Activated T-cell treated with anti-CD3 and anti-CD28 coated beads, Interleukin-2, amount 50 U/mL, for 72 hours (primary cell): ENCODE results near the gene B4GALT2. TPM values are rescaled to one million over a fixed set of nuclear protein-coding genes. Genes with fewer than 3 reads are reported as not detected.
A peak's percentile ranks its signal among the peaks of the same experiment; 100 is the strongest.

Experiments
- ATAC-seq, 2 donors: fragments of 150-1000 bp; cut with Tn5 transposase; replicated peaks in 1 of 2; 2 replicates each; pipeline ENCODE4 v1.10.0; 2021; ENCODE audit warnings: moderate library complexity in 2 of 2, mild to moderate bottlenecking in 1 of 2
- DNase-seq, 2 donors: peaks; one replicate each; pipeline ENCODE4 v3.0.0; 2021 to 2022; ENCODE audit warnings: mixed read lengths in 1 of 2
- H3K27ac Mint-ChIP-seq: one replicate; pipeline ENCODE4 v1.8.0; 2022; ENCODE audit warnings: mild to moderate bottlenecking, moderate library complexity, mixed read lengths
- H3K27me3 Mint-ChIP-seq: one replicate; pipeline ENCODE4 v1.8.0; 2022; ENCODE audit warnings: low read depth, mixed read lengths
- H3K36me3 Mint-ChIP-seq, 2 donors: one replicate each; pipeline ENCODE4 v1.8.0; 2022; ENCODE audit warnings: mixed read lengths in 2 of 2, mild to moderate bottlenecking in 1 of 2; ENCODE audit not compliant: insufficient read depth in 2 of 2
- H3K4me1 Mint-ChIP-seq: one replicate; pipeline ENCODE4 v1.8.0; 2022; ENCODE audit warnings: low read depth, mixed read lengths
- H3K4me3 Mint-ChIP-seq, 2 donors: one replicate each; pipeline ENCODE4 v1.8.0; 2022; ENCODE audit warnings: mild to moderate bottlenecking in 2 of 2, mixed read lengths in 2 of 2, moderate library complexity in 2 of 2
- H3K9me3 Mint-ChIP-seq, 2 donors: one replicate each; pipeline ENCODE4 v1.8.0; 2022; ENCODE audit warnings: mixed read lengths in 2 of 2
- total RNA-seq, 2 donors: library from RNA; stranded (reverse); gene quantifications; one replicate each; pipeline ENCODE4 v1.2.3, GENCODE V29; 2022

The B4GALT2 gene
- total RNA-seq, 2 donors from 2014 or later = 19.5 to 20.4 TPM

- Mint-ChIP-seq H3K4me1 (peaks cover 38% of the 10 kb centered on the region), H3K4me3 (peak overlapping the region; percentile 89 to 98), H3K27ac (no peak overlapping the region), H3K9me3 (no peaks in the 10 kb centered on the region), H3K36me3 (peaks cover 0 to 10% of the 10 kb centered on the region in 2 donors), H3K27me3 (no peaks in the 10 kb centered on the region)
- ATAC-seq = no peak
- no peak for DNase-seq
These were observed 9.6 kb upstream of the B4GALT2 start for GRCh38 chr1:43969416-43969745.

DNA sequence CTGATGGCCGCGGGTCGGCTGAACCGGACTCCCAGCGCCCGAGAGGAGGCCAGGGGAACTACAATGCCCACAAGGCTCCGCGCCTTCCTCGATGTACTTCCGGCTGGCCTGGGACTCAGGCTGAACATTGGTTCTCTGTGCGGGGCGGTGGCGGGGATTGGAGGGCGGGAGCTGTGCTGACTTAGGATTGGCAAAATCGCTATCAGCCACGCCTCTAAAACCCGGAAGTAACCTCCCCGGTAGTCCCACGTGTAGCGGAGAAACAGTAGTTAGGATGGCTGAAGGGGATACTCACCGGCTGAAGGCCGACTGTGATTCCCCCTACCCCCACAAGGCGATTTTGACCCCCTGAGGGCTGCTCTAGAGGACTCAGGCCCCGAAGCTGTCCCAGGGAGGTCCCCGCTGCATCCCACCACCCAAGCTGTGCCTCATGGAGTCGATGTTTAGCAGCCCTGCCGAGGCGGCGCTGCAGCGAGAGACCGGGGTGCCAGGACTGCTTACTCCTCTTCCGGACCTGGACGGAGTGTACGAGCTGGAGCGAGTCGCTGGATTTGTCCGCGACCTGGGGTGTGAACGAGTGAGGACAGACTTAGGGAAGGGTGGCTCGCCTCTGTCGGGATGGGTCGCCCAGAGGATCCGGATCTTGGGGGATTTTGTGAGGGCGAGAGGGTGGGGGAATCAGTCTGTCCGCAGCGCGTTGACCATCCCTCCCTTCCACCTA lies 9.1 kb upstream of the B4GALT2 start, which contains the start of gene DPH2:
TSS of gene DPH2 (plus strand) at position 265 of the 721 bp plus-strand sequence. CDS start at position 431, 166 bp downstream.
- H3K27me3 Mint-ChIP-seq = no peaks in the 10 kb centered on the region
- DNase-seq (peak; percentile 92 to 95), ATAC-seq (peak; percentile 89 to 91)
- peak within 1 kb of the TSS; percentile 89 to 98 for H3K4me3 Mint-ChIP-seq
- H3K4me1 Mint-ChIP-seq = peaks cover 39% of the 10 kb centered on the region
- H3K36me3 Mint-ChIP-seq = peaks cover 0 to 10% of the 10 kb centered on the region in 2 donors
- H3K9me3 Mint-ChIP-seq = no peaks in the 10 kb centered on the region
- H3K27ac Mint-ChIP-seq = peak within 1 kb of the TSS; percentile 58

- Mint-ChIP-seq H3K27me3 (no peaks in the 10 kb centered on the region), H3K4me3 (peak overlapping the region; percentile 89 to 98), H3K27ac (no peak overlapping the region), H3K9me3 (no peaks in the 10 kb centered on the region), H3K4me1 (peaks cover 40% of the 10 kb centered on the region), H3K36me3 (peaks cover 0 to 10% of the 10 kb centered on the region in 2 donors)
- DNase-seq = no peak
- ATAC-seq = no peak
These were observed 8.5 kb upstream of the B4GALT2 start for GRCh38 chr1:43970502-43970901.

DNA sequence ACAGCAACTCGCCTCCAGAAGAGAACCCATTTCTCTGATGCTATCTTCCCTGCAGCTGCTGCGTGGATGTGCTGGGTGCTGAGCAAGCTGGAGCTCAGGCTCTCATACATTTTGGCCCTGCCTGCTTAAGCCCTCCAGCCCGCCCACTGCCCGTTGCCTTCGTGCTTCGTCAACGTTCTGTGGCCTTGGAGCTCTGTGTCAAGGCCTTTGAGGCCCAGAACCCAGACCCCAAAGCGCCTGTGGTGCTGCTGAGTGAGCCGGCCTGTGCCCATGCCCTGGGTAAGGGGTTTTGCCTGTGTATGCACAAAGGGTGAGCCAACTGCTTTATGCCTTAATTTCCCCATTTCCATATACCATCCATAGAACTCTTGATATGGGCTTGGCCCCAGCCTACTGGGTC lies 8.1 kb upstream of the B4GALT2 start:
- Mint-ChIP-seq H3K4me3 (peak overlapping the region; percentile 89 to 98), H3K9me3 (no peaks in the 10 kb centered on the region), H3K27me3 (no peaks in the 10 kb centered on the region), H3K36me3 (peaks cover 0 to 10% of the 10 kb centered on the region in 2 donors), H3K27ac (no peak overlapping the region), H3K4me1 (peaks cover 44% of the 10 kb centered on the region)
- DNase-seq = no peak
- ATAC-seq = no peak

DNA sequence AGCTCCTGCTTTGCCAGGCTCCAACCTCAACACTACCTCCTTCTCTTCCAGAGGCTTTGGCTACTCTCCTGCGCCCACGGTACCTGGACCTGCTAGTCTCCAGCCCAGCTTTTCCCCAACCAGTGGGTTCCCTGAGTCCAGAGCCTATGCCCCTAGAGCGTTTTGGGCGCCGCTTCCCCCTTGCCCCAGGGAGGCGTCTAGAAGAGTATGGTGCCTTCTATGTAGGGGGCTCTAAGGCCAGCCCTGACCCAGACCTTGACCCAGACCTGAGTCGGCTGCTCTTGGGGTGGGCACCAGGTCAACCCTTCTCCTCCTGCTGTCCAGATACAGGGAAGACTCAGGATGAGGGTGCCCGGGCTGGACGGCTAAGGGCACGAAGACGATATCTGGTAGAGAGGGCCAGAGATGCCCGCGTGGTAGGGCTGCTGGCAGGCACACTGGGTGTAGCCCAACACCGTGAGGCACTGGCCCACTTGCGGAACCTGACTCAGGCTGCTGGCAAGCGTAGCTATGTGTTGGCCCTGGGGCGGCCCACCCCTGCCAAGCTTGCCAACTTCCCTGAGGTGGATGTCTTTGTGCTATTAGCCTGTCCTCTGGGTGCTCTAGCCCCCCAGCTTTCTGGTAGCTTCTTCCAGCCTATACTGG lies 7.6 kb upstream of the B4GALT2 start:
- DNase-seq (no peak), ATAC-seq (no peak)
- Mint-ChIP-seq H3K9me3 (no peaks in the 10 kb centered on the region), H3K27ac (no peak overlapping the region), H3K4me1 (peaks cover 49% of the 10 kb centered on the region), H3K27me3 (no peaks in the 10 kb centered on the region), H3K36me3 (peaks cover 2 to 12% of the 10 kb centered on the region in 2 donors), H3K4me3 (peak overlapping the region; percentile 89 to 98)

DNA sequence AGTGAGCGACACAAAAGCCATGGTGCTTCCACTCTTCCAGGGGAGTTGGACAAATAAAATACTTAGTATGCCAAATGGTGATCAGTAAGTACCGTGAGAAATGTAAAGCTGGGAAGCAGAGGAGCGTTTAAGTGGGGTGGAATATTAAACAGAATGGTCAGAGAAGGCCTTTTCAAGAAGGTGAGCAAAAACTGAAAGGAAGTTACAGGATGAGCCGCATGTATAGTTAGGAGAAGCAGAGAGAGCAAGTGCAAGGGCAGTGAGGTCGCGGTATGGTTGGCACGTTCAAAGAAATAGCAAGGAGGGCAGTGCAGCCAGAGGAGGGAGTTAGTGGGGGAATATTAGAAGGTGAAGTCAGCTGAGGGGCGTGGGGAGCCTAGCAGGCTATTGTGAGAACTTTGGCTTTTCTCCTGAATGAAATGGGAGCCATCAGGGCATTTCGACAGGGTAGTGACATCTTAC lies 5.0 kb upstream of the B4GALT2 start:
- DNase-seq (no peak), ATAC-seq (no peak)
- Mint-ChIP-seq H3K4me1 (peaks cover 73% of the 10 kb centered on the region), H3K27me3 (no peaks in the 10 kb centered on the region), H3K9me3 (no peaks in the 10 kb centered on the region), H3K27ac (peak overlapping the region; percentile 89), H3K4me3 (peak overlapping the region; percentile 91 to 92), H3K36me3 (peaks cover 11 to 29% of the 10 kb centered on the region in 2 donors)

DNA sequence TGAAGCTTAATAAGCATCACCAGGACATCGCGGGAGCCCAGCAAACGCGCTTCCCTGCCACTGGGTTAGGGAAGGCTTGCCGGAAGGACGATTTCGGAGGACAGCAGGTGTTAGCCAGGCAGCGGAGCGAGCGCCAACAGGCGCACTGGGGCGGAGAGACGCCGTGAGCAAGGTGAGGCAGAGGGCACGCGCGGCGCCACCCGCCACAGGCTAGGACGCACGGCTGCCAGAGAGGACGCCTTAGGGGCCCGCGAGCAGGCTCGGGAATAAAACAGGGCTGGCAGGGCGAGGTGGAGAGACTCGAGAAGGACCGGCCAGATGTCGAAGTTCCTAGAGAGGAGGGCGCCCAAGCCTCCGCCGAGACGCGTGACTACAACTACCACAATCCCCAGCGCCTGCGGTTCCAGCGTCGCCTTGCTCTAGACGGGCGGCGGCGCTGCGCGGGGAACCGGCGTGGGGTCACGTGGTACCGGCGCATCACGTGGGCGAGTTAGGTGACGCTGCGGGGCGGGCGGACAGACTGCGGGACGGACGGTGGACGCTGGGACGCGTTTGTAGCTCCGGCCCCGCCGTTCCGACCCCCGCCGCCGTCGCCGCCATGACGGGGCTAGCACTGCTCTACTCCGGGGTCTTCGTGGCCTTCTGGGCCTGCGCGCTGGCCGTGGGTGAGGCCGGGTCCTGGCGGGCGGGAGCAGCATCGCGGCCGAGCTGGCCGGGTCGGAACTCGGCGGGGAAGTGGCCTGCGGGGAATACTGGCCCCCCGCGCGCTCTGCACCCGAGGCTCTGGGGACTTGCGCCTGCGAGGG lies 4.4 kb upstream of the B4GALT2 start, which contains the start of gene ATP6V0B:
TSS of gene ATP6V0B (plus strand) at position 518 of the 806 bp plus-strand sequence. CDS start at position 599, 81 bp downstream.
- H3K27me3 Mint-ChIP-seq = no peaks in the 10 kb centered on the region
- H3K9me3 Mint-ChIP-seq = no peaks in the 10 kb centered on the region
- DNase-seq (peak; percentile 96 to 98), ATAC-seq (peak; percentile 80 to 81)
- H3K4me1 Mint-ChIP-seq = peaks cover 68% of the 10 kb centered on the region
- peak within 1 kb of the TSS; percentile 91 to 92 for H3K4me3 Mint-ChIP-seq
- H3K36me3 Mint-ChIP-seq = peaks cover 11 to 29% of the 10 kb centered on the region in 2 donors
- peak within 1 kb of the TSS; percentile 89 for H3K27ac Mint-ChIP-seq

- H3K36me3 Mint-ChIP-seq = peaks cover 12 to 30% of the 10 kb centered on the region in 2 donors
- DNase-seq (no peak), ATAC-seq (no peak)
- peak overlapping the region; percentile 36 for H3K27ac Mint-ChIP-seq
- no peaks in the 10 kb centered on the region for H3K27me3 Mint-ChIP-seq
- H3K4me1 Mint-ChIP-seq = peaks cover 69% of the 10 kb centered on the region
- no peaks in the 10 kb centered on the region for H3K9me3 Mint-ChIP-seq
- H3K4me3 Mint-ChIP-seq = peak overlapping the region; percentile 91 to 92
These were observed 3.6 kb upstream of the B4GALT2 start for GRCh38 chr1:43975249-43975961.

DNA sequence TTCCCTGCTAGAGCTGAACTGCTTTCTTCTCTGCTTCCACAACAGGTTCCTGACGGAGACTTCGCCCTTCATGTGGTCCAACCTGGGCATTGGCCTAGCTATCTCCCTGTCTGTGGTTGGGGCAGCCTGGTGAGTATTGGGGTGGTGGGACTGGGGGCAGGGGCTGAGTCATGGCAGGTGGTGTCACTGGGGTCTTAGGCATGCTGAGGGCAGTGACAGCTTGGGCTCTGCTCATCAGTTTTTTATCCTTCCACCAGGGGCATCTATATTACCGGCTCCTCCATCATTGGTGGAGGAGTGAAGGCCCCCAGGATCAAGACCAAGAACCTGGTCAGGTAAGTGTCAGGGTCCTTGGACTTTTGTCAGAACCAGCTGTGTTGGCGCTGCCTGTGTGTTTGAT lies 3.0 kb upstream of the B4GALT2 start:
- Mint-ChIP-seq H3K27me3 (no peaks in the 10 kb centered on the region), H3K9me3 (no peaks in the 10 kb centered on the region), H3K4me1 (peaks cover 68% of the 10 kb centered on the region), H3K36me3 (peaks cover 15 to 30% of the 10 kb centered on the region in 2 donors), H3K4me3 (peak overlapping the region; percentile 91 to 92), H3K27ac (no peak overlapping the region)
- ATAC-seq = no peak
- no peak for DNase-seq

DNA sequence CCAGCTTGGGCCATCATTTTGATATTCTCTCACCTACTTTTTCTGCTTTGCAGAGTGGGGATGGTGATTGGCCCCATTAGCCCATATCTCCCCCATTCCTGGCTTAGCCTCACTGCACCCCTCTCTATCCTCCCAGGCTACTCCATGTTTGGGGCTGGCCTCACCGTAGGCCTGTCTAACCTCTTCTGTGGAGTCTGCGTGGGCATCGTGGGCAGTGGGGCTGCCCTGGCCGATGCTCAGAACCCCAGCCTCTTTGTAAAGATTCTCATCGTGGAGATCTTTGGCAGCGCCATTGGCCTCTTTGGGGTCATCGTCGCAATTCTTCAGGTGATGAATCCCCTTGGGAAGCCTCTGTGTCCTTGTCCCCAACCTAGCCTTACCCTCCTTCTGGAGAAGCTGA lies 2.1 kb upstream of the B4GALT2 start:
- H3K4me1 Mint-ChIP-seq = peaks cover 63% of the 10 kb centered on the region
- H3K4me3 Mint-ChIP-seq = peak overlapping the region; percentile 8 to 20

DNA sequence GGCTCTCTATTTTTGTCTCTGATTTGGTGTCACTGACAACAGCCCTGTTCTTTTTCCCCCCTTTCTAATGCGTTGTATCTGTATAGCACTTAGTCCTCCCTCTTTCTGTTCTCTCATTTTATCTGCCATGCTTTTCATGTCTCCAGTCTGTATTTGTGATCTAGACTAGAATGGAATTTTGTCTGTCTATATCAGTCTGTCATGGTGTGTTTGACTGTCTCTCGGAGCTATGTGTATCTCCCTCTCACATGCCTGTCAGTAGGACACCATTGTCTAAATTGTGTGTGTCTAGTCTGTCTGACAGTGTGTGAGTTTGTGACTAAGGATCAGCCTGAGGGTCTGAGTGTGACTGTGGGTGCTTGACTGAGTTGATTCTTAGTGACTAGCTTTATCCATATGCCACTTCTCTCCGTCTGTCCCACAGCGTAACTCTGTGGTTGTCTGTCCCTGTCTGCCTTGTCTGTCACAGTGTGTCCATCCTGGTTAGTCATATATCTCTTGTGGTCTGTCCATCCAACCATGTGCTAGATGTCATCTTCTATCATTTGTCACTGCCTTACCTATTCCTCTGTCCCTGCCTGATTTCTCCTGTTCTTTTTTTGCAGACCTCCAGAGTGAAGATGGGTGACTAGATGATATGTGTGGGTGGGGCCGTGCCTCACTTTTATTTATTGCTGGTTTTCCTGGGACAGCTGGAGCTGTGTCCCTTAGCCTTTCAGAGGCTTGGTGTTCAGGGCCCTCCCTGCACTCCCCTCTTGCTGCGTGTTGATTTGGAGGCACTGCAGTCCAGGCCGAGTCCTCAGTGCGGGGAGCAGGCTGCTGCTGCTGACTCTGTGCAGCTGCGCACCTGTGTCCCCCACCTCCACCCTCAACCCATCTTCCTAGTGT lies 1.4 kb upstream of the B4GALT2 start:
- H3K36me3 Mint-ChIP-seq = peaks cover 15 to 32% of the 10 kb centered on the region in 2 donors

More for the DNA sequence above, 2.1 kb upstream of the B4GALT2 start:
- ATAC-seq = no peak
- H3K27ac Mint-ChIP-seq = no peak overlapping the region
- peaks cover 15 to 30% of the 10 kb centered on the region in 2 donors for H3K36me3 Mint-ChIP-seq
- no peaks in the 10 kb centered on the region for H3K27me3 Mint-ChIP-seq
- no peak for DNase-seq
- H3K9me3 Mint-ChIP-seq = no peaks in the 10 kb centered on the region

DNA sequence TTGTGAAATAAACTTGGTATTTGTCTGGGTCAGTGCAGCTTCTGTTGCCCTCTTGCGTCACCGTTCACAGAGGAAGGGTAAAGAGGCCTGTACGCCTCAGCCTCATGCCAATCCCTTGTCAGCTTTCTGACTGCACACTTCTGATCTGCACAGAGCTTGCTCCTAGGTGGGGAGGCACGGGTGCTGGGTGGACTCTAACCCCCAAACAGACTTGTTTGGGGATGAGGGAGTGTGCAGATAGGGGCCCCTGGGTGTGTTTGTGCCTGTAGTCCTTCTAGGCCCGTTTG lies 803 bp upstream of the B4GALT2 start:
- DNase-seq = no peak
- ATAC-seq = no peak
- Mint-ChIP-seq H3K9me3 (no peaks in the 10 kb centered on the region), H3K4me1 (peaks cover 59% of the 10 kb centered on the region), H3K27me3 (no peaks in the 10 kb centered on the region), H3K4me3 (peak overlapping the region; percentile 20 to 80), H3K27ac (no peak overlapping the region), H3K36me3 (peaks cover 15 to 30% of the 10 kb centered on the region in 2 donors)

More for the DNA sequence above, 1.4 kb upstream of the B4GALT2 start:
- Mint-ChIP-seq H3K9me3 (no peaks in the 10 kb centered on the region), H3K4me1 (peaks cover 63% of the 10 kb centered on the region), H3K4me3 (peak overlapping the region; percentile 20 to 80), H3K27ac (no peak overlapping the region), H3K27me3 (no peaks in the 10 kb centered on the region)
- DNase-seq (no peak), ATAC-seq (no peak)
